ENCODE results near the gene HOXD11. TPM values are rescaled to one million over a fixed set of nuclear protein-coding genes. Genes with fewer than 3 reads are reported as not detected.

The HOXD11 gene
- total and polyA plus RNA-seq, 2 donors (not counting 3 experiments of a cell fraction or from before 2014, with no cell fraction given), result not detected

DNA sequence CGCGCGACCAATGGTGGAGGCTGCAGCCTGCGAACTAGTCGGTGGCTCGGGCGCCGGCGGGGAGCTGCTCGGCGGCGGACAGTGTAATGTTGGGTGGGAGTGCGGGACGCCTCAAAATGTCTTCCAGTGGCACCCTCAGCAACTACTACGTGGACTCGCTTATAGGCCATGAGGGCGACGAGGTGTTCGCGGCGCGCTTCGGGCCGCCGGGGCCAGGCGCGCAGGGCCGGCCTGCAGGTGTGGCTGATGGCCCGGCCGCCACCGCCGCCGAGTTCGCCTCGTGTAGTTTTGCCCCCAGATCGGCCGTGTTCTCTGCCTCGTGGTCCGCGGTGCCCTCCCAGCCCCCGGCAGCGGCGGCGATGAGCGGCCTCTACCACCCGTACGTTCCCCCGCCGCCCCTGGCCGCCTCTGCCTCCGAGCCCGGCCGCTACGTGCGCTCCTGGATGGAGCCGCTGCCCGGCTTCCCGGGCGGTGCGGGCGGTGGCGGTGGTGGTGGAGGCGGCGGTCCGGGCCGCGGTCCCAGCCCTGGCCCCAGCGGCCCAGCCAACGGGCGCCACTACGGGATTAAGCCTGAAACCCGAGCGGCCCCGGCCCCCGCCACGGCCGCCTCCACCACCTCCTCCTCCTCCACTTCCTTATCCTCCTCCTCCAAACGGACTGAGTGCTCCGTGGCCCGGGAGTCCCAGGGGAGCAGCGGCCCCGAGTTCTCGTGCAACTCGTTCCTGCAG, 15.8 kb downstream of the HOXD11 start, which contains the start of gene HOXD9:
Gene HOXD9 (plus strand): TSS at position 37 of the 728 bp plus-strand sequence. CDS start 50 bp downstream, at position 87.
- CTCF ChIA-PET, result interaction anchor here (0.9 to 4.7 kb wide), 16 partner anchors 8 to 1042 kb away, joined by 3 to 28 read pairs (median 4); no protein-coding TSS in a partner anchor
- H3K36me3 ChIP-seq (ENCODE audit: control insufficient read depth in 2 of 2, extremely low read depth in 1 of 2, insufficient read depth in 2 of 2, low read length in 2 of 2), result no peaks in the 10 kb centered on the region
- no peak within 1 kb of the TSS for H3K27ac ChIP-seq (ENCODE audit: insufficient read depth, low read depth, low read length)
- H4K20me1 ChIP-seq (replicated peaks; ENCODE audit: control insufficient read depth, extremely low read depth, insufficient read depth, low read length), result no peaks in the 10 kb centered on the region
- intact Hi-C loops (cut with micrococcal nuclease), result no loop called here
- H3K9me3 ChIP-seq (replicated peaks; ENCODE audit: control insufficient read depth, insufficient read depth, low read length), result no peaks in the 10 kb centered on the region
- peaks cover 17% of the 10 kb centered on the region for H3K4me1 ChIP-seq (ENCODE audit: control insufficient read depth, extremely low read depth, insufficient read depth, low read length)
- no peaks in the 10 kb centered on the region for H3K9me1 ChIP-seq (replicated peaks; ENCODE audit: control insufficient read depth, extremely low read depth, insufficient read depth, low read length)
- H3K9ac ChIP-seq (replicated peaks; ENCODE audit: extremely low read depth, insufficient read depth, low read length), result peak within 1 kb of the TSS; percentile 17
- H3K27me3 ChIP-seq (ENCODE audit: control insufficient read depth in 2 of 2, insufficient read depth in 2 of 2, low read length in 2 of 2), result peaks cover 37 to 47% of the 10 kb centered on the region in 2 experiments
- H3K4me2 ChIP-seq (ENCODE audit: insufficient read depth, low read length), result peak within 1 kb of the TSS; percentile 80
- no peak for FAIRE-seq
- DNase-seq (ENCODE audit: low read depth, low spot score), result peak; percentile 84
- no TSS peak for BruUV-seq (replicated peaks)
- POLR2A ChIA-PET, result interaction anchor here (1.1 kb wide), 1 partner anchor 1141 kb away, joined by 3 read pairs; no protein-coding TSS in a partner anchor
- no peaks in the 10 kb centered on the region for H3K79me2 ChIP-seq (ENCODE audit: control insufficient read depth, insufficient read depth, low read length)
- dilution Hi-C loops (cut with MboI; ENCODE audit: extremely low pct_ligation_motif_present, low sequenced_read_pairs), result no loop called here
- H3K4me3 ChIP-seq (replicated peaks in 1 of 3; ENCODE audit: insufficient read depth in 1 of 3, low read depth in 1 of 3, low read length in 3 of 3), result peak within 1 kb of the TSS; percentile 49 to 77 (median 61)
- TF ChIP-seq MYC (IDR thresholded peaks at IDR 0.05; ENCODE audit: low read depth, low read length) (no peak), POLR2AphosphoS5 (IDR thresholded peaks at IDR 0.05; ENCODE audit: insufficient read depth, low read depth, low read length) (peak; percentile 62), POLR2A (IDR thresholded peaks at IDR 0.05; ENCODE audit: low read depth, low read length) (peak; percentile 62), GATA2 (IDR thresholded peaks at IDR 0.05; ENCODE audit: insufficient read depth, insufficient read length, low read depth, low read length) (no peak), JUN (IDR thresholded peaks at IDR 0.05; ENCODE audit: borderline replicate concordance, insufficient read depth, insufficient read length, low read depth) (no peak), FOS (IDR thresholded peaks at IDR 0.05; ENCODE audit: borderline replicate concordance, insufficient read depth, low read length) (no peak), EZH2 (IDR thresholded peaks at IDR 0.05; ENCODE audit: borderline replicate concordance, low read depth, low read length, severe bottlenecking) (no peak)
- TF ChIP-seq, protein P1, sequence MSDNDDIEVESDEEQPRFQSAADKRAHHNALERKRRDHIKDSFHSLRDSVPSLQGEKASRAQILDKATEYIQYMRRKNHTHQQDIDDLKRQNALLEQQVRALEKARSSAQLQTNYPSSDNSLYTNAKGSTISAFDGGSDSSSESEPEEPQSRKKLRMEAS (IDR thresholded peaks at IDR 0.05; ENCODE audit: insufficient read depth, insufficient read length), result peak; percentile 84
- TF ChIP-seq, protein P2, sequence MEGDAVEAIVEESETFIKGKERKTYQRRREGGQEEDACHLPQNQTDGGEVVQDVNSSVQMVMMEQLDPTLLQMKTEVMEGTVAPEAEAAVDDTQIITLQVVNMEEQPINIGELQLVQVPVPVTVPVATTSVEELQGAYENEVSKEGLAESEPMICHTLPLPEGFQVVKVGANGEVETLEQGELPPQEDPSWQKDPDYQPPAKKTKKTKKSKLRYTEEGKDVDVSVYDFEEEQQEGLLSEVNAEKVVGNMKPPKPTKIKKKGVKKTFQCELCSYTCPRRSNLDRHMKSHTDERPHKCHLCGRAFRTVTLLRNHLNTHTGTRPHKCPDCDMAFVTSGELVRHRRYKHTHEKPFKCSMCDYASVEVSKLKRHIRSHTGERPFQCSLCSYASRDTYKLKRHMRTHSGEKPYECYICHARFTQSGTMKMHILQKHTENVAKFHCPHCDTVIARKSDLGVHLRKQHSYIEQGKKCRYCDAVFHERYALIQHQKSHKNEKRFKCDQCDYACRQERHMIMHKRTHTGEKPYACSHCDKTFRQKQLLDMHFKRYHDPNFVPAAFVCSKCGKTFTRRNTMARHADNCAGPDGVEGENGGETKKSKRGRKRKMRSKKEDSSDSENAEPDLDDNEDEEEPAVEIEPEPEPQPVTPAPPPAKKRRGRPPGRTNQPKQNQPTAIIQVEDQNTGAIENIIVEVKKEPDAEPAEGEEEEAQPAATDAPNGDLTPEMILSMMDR (IDR thresholded peaks at IDR 0.05; ENCODE audit: extremely low read depth in 1 of 2, insufficient read depth in 1 of 2, low read depth in 1 of 2, low read length in 2 of 2), result no peak
- peak within 1 kb of the TSS; percentile 89 for H2AFZ ChIP-seq (ENCODE audit: low read depth, low read length)

All from endothelial cell of umbilical vein (primary cell).